GM23338 (cell line): ENCODE measurements around the gene WIPF1.

Experiments used
- CREB1 ChIP-seq: fragments of 250-450 bp; sonication (Bioruptor Pico); IDR thresholded peaks from 2 replicates; pipeline ENCODE4 v1.5.0; 2020; ENCODE audit warnings: low read depth, mild to moderate bottlenecking, moderate library complexity
- EZH2 ChIP-seq: fragments of 200-600 bp; sonication (generic); IDR thresholded peaks from one replicate; pipeline ENCODE4 v1.8.0; 2017; ENCODE audit warnings: antibody characterized with exemption, mild to moderate bottlenecking, low read depth; ENCODE audit not compliant: unreplicated experiment
- EZH2phosphoT487 ChIP-seq: fragments of 200-600 bp; sonication (generic); IDR thresholded peaks from one replicate; pipeline ENCODE4 v1.8.1; 2018; ENCODE audit warnings: antibody characterized with exemption; ENCODE audit not compliant: unreplicated experiment
- JUNB ChIP-seq: IDR thresholded peaks from one replicate; pipeline ENCODE4 v1.6.1; 2016; ENCODE audit warnings: antibody characterized with exemption; ENCODE audit not compliant: unreplicated experiment
- POLR2AphosphoS5 ChIP-seq: IDR thresholded peaks from 2 replicates; pipeline ENCODE4 v1.6.1; 2016; ENCODE audit warnings: antibody characterized with exemption, low read depth
- REST ChIP-seq: IDR thresholded peaks from one replicate; pipeline ENCODE4 v1.6.1; 2018; ENCODE audit warnings: antibody characterized with exemption; ENCODE audit not compliant: unreplicated experiment
- ZNF114 ChIP-seq: fragments of 250-450 bp; sonication (Bioruptor Pico); IDR thresholded peaks from 2 replicates; pipeline ENCODE4 v1.5.0; 2020; ENCODE audit warnings: mild to moderate bottlenecking, moderate library complexity
- ZNF331 ChIP-seq: fragments of 250-450 bp; sonication (Bioruptor Pico); IDR thresholded peaks from 2 replicates; pipeline ENCODE4 v1.5.0; 2020; ENCODE audit warnings: low read depth, mild to moderate bottlenecking, moderate library complexity
- TF ChIP-seq, protein P1 (sequence below), 2 experiments: fragments of 200-600 bp in 1 of 2; sonication (generic) in 1 of 2; conservative IDR thresholded peaks; 2 replicates each; pipeline versions ENCODE4 v1.5.1 to v1.6.1; 2016 to 2017; ENCODE audit warnings: antibody characterized with exemption in 2 of 2, low read depth in 2 of 2, mild to moderate bottlenecking in 2 of 2, moderate library complexity in 1 of 2

DNA sequence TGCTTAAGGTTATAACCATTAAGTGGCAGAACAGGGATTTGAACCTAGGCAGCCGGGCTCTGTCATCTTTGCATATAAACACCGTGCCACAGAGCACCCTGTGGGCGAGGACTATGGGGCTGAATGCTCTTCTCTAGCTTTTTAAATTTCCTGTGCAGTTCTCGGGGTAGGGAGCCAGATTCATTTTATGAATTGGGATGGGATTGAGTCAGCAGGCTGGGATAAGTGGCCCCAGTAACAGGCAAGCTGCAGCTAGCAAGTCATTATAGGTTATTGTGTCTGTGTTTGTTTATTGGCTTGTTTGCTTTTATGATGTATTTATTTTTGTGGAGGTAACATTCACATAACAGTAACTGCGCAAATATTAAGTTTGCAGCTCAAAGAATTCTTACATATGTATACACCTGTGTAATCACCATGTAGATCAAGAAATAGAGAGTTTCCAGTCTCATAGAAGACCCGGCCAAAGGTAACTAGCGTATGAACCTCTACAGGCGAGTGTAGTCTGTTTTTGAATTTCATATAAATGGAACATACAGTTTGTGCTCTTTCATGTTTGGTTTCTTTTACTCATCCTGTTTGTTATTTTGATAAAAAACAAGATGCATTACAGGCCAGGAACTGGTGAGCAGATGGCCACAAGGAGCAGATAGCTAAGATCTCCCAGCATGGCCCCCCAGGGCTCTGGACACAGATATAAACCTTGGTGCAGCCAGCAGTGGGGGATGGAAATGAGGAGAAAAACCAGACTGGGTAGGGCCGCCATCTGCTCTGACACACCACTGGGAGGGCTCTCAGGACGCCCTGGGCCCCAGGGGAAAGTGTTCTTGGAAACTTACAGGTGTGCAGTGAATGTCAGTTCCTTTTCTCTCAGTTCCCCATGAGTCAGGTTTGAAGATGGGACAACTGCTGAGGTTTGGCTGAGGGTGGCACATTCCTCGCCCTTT is 61.6 kb downstream of the WIPF1 start:
- no peak for TF ChIP-seq REST
- TF ChIP-seq, protein P1, sequence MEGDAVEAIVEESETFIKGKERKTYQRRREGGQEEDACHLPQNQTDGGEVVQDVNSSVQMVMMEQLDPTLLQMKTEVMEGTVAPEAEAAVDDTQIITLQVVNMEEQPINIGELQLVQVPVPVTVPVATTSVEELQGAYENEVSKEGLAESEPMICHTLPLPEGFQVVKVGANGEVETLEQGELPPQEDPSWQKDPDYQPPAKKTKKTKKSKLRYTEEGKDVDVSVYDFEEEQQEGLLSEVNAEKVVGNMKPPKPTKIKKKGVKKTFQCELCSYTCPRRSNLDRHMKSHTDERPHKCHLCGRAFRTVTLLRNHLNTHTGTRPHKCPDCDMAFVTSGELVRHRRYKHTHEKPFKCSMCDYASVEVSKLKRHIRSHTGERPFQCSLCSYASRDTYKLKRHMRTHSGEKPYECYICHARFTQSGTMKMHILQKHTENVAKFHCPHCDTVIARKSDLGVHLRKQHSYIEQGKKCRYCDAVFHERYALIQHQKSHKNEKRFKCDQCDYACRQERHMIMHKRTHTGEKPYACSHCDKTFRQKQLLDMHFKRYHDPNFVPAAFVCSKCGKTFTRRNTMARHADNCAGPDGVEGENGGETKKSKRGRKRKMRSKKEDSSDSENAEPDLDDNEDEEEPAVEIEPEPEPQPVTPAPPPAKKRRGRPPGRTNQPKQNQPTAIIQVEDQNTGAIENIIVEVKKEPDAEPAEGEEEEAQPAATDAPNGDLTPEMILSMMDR (conservative IDR thresholded peaks at IDR 0.05; ENCODE audit: low read depth in 2 of 2): no peak
- TF ChIP-seq ZNF114 (CRISPR knock-in tag): no peak
- no peak for TF ChIP-seq EZH2phosphoT487
- TF ChIP-seq JUNB: no peak
- no peak for TF ChIP-seq EZH2
- no peak for TF ChIP-seq POLR2AphosphoS5
- no peak for TF ChIP-seq CREB1 (CRISPR knock-in tag)
- TF ChIP-seq ZNF331 (CRISPR knock-in tag): no peak
